Hematopoietic multipotent progenitor cell treated with erythropoietin and hydrocortisone succinate and interleukin-3 and kit ligand, for 17 days (in vitro differentiated cells): Measurements from ENCODE around the gene BCAS3.

Experiments
- DNase-seq: peaks from one replicate; pipeline ENCODE4 v3.0.0-alpha.2; 2015; ENCODE audit warnings: low spot score

Gene BCAS3

GRCh38 chr17:60675997-60676396 is 1.7 kb upstream of the BCAS3 start:
- DNase-seq, result no peak

DNA sequence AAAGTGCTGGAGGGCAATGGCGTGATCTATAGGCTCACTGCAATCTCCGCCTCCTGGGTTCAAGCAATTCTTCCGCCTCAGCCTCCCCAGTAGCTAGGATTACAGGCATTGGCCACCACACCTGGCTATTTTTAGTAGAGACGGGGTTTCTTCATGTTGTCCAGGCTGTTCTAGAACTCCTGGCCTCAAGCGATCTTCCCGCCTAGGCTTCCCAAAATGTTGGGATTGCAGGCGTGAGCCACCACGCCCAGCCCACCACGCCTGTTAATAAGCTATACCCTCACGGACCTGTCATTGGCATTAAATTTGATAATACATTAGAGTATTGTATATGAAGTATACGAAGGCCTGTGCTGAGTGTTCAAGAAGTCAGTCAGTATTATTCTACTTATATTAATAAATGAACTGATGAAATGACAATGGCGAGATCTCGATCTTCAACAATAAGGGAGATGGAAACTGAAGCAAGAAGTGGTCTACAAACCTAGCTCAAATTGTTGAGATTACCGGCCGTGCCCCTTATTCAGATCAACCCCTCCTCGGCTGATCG is 818 bp upstream of the BCAS3 start:
- DNase-seq, result no peak

GRCh38 chr17:60678118-60678444 is 430 bp downstream of the BCAS3 start:
- no peak for DNase-seq

DNA sequence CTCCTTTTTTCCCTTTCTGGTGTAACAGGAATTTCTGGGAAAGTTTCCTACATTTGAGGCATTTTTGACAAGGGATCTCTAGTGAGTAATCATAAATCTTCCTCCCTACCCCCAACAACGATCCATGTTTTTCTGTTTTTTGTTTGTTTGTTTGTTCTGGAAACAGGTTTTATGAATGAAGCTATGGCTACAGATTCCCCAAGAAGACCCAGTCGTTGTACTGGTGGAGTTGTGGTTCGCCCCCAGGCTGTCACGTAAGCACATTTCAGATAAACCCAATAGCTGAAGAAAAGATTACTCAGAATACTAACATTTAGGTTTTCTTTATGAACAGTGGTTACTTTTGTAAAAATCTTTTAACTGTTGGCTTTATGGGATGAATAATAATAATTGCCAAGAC is 1.6 kb downstream of the BCAS3 start:
- no peak for DNase-seq

DNA sequence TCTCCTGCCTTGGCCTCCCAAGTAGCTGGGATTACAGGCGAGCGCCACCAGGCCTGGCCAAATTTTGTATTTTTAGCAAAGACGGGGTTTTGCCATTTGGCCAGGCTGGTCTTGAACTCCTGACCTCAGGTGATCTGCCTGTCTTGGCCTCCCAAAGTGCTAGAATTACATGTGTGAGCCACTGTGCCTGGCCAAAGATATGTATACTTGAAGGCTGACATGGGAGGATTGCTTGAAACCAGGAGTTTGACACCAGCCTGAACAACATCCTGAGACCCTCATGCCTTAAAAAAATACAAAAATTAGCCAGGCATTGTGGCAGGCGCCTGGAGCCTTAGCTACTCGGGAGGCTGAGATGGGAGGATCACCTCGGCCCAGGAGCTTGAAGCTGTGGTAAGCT is 3.1 kb downstream of the BCAS3 start:
- DNase-seq, result no peak

GRCh38 chr17:60685437-60685836 is 7.8 kb downstream of the BCAS3 start:
- DNase-seq, result no peak

DNA sequence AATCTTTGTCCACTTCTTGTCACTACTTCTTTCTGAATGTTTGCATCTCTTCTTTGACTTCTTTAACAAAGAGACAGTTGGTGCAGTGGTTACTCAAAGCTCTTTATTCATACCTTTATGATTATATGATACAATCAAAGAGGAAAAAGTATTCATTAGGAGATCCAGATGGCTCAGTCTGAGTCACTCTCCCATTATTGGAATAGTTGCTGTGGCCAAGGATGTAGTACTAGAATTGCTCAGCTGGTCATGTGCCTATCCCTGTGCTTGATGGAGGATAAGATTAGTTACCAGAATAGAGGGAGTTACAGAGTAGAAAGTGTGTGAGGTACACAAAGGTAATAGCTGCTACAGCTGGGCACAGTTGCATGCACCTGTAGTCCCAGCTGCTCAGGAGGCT is 18.3 kb downstream of the BCAS3 start:
- DNase-seq, result no peak

GRCh38 chr17:60699090-60699489 is 21.4 kb downstream of the BCAS3 start:
- DNase-seq, result no peak

GRCh38 chr17:60704170-60704569 is 26.5 kb downstream of the BCAS3 start:
- no peak for DNase-seq

GRCh38 chr17:60712675-60713074 is 35.0 kb downstream of the BCAS3 start:
- DNase-seq, result no peak

DNA sequence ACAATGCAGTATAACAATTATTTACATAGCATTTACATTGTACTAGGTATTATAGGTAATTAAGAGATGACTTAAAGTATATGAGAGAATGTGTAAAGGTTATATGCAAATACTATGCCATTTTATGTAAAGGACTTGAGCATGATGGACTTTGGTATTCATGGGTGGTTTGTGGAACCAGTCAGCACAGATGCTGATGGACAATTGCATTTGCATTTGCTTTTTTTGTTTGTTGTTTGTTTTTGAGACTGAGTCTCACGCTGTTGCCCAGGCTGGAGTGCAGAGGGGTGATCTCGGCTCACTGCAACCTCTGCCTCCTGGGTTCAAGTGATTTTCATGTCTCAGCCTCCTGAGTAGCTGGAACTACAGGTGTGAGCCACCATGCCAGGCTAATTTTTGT is 36.0 kb downstream of the BCAS3 start:
- DNase-seq, result no peak

DNA sequence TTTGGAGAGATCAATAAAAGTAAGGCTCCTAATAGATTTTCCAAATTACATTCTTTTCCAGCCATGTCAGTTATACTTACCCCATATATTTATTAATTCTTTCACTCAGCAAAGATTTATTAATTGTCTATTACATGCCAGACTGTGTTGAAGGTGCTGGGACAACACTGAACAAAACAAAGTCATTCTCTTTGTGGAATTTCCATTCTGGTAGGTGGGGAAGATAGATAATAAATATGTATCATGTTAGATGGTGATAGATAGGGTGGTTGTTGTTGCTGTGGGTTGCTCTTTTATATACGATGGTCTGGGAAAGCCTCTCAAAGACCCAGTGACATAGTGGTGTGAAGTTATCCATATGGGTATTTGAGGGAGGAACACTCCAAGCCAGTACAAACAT is 39.1 kb downstream of the BCAS3 start:
- no peak for DNase-seq

DNA sequence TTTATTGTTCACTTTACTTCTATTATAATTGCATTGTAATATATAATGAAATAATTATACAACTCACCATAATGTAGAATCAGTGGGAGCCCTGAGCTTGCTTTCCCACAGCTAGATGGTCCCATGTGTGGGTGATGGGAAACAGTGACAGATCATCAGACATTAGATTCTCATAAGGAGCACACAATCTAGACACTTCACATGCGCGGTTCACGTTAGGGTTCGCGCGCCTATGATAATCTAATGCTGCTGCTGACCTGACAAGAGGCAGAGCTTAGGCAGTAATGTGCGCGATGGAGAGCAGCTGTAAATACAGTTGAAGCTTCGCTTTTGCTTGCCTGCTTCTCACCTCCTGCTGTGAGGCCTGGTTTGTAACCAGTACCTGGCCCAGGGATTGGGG is 40.2 kb downstream of the BCAS3 start:
- no peak for DNase-seq

GRCh38 chr17:60720763-60721531 is 43.3 kb downstream of the BCAS3 start:
- DNase-seq, result peak; percentile 73

GRCh38 chr17:60724647-60725046 is 47.0 kb downstream of the BCAS3 start:
- no peak for DNase-seq

DNA sequence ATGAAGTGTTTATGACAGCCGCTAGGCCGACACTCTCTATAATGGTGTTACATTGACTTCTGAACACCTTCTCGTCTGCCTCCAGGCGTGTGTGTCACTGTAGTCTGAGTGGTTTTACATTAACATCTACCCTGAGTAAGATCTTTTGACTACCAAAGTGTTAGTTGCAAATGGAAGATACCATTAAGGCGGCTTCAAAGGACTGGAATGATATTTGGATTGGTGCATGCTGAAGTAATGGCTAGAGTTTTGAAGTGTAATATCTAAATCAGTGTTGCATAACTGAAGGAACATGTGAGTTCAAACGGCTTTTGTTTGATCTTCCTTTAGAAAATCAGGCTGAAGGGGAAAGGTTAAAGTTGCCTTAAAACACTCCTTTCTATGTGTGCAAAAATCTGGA is 52.2 kb downstream of the BCAS3 start:
- DNase-seq, result no peak

GRCh38 chr17:60730273-60730672 is 52.6 kb downstream of the BCAS3 start:
- no peak for DNase-seq

DNA sequence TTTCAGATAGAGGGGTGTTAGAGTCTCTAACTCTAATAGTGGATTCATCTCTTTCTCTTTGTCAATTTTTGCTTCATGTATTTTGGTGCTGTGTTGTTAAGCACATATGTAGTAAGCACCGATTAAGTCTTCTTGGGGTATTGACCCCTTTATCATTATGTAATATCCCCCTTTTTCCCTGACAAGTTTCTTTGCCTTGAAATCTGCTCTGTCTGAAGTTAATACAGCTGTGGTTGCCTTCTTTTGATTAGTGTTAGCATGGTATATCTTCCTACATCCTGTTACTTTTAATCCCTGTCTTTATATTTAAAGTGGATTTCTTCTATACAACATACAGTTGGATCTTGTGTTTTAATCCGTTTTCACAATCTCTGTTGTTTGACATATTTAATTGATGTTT is 60.6 kb downstream of the BCAS3 start:
- DNase-seq, result no peak

- DNase-seq, result no peak
These were observed 62.9 kb downstream of the BCAS3 start for GRCh38 chr17:60740584-60740983.

GRCh38 chr17:60741031-60741430 is 63.4 kb downstream of the BCAS3 start:
- DNase-seq, result no peak

- DNase-seq, result no peak
These were observed 65.6 kb downstream of the BCAS3 start for GRCh38 chr17:60743282-60743681.

DNA sequence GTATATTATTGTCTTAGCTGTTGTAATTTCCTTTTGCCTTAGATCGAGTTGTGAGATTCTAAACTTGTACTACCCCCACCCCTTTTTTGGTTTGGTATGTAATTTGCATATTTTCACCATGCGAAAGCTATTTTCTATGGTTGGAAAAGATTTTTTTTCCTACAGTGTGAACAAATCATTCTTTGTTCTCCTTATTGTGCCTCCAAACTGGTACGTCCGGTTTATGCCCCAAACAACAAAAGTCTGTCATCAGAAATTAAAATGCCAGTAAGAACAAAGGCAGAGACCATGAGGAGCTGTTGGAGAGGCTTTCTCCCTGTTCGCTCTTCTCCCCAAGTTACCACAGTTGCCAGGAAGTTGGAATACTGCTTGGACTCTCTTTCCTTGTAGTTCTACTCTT is 66.1 kb downstream of the BCAS3 start:
- DNase-seq, result no peak

DNA sequence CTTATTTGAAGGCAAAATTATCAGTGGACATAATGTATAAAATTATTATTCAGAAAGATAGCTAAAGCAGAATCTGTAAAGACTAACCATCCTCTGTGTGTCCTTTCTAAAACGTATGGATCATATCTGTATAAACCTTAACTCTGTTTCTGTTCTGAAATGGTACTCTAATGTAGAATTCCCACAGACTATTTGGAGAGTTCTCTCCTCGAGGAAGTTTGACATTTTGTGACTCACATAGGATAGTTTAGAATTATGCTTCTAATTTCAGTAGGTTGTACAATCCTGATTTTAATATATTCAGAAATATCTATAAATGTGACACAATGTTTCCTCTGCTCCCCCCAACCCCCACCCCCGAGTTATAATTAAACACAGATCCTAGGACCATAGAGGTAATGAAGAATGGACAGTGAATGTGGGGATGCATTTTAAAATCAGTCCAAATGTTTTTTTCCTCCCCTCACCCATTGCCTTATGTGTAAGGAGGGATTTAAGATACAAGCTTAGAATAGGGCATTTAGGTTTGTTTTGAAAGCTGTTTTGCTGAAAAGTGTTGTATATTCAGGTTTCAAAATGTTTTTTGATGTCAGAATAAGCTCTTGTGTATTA is 66.8 kb downstream of the BCAS3 start:
- no peak for DNase-seq

- no peak for DNase-seq
These were observed 67.9 kb downstream of the BCAS3 start for GRCh38 chr17:60745544-60745943.
